ENCODE results near the gene CCDC106. TPM values are rescaled to one million over a fixed set of nuclear protein-coding genes. Genes with fewer than 3 reads are reported as not detected.

CCDC106 gene
- total RNA-seq, 1 donor from 2014 or later: 8.3 TPM

DNA sequence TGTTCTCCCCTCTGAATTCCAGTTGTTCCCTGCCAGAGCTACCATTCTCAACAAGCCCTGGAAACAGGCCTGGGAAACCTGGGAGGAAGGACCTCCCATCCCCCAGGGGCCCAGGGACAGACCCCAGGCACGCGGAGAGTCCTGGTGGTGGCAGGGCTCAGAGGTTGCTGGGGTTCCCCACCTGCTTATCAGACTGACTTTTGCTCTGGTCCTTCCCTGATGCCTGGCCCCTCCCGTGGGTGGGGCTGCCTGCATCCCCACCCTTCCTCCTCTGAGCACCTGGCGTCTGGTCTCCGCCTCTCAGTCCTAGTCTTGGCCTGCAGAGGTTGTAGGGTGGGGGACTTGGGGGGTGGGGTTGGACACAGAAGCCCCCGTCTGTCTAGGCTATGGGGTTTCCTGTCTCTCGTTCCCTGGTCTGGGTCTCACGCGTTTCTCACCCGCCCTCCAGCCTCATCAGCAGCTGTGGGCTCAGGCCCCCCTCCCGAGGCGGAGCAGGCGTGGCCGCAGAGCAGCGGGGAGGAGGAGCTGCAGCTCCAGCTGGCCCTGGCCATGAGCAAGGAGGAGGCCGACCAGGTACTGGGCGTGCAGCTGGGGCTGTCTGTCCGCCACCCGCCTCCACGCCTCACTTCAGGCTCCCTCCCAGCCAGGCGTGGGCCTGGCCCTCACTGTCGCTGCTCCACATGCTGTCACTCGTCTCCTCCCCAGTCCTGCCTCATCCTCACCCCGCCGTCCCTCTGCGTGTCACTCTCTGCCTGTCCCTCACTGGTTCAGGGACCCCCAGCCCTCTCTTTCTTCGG, 40.6 kb downstream of the CCDC106 start:
- DNase-seq (ENCODE audit: extremely low spot score in 2 of 2): no peak
- no peaks in the 10 kb centered on the region for H3K9me3 ChIP-seq
- no peak for TF ChIP-seq POLR2A (IDR thresholded peaks at IDR 0.05)
- TF ChIP-seq, protein P1, sequence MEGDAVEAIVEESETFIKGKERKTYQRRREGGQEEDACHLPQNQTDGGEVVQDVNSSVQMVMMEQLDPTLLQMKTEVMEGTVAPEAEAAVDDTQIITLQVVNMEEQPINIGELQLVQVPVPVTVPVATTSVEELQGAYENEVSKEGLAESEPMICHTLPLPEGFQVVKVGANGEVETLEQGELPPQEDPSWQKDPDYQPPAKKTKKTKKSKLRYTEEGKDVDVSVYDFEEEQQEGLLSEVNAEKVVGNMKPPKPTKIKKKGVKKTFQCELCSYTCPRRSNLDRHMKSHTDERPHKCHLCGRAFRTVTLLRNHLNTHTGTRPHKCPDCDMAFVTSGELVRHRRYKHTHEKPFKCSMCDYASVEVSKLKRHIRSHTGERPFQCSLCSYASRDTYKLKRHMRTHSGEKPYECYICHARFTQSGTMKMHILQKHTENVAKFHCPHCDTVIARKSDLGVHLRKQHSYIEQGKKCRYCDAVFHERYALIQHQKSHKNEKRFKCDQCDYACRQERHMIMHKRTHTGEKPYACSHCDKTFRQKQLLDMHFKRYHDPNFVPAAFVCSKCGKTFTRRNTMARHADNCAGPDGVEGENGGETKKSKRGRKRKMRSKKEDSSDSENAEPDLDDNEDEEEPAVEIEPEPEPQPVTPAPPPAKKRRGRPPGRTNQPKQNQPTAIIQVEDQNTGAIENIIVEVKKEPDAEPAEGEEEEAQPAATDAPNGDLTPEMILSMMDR (IDR thresholded peaks at IDR 0.05): no peak
- H3K27me3 ChIP-seq: no peaks in the 10 kb centered on the region
- no peak overlapping the region for H3K27ac ChIP-seq
- no peak overlapping the region for H3K4me3 ChIP-seq
- intact Hi-C loops (cut with DNase I): no loop called here
- H3K4me1 ChIP-seq: no peaks in the 10 kb centered on the region
- peaks cover 2 to 82% of the 10 kb centered on the region in 2 donors for H3K36me3 ChIP-seq

DNA sequence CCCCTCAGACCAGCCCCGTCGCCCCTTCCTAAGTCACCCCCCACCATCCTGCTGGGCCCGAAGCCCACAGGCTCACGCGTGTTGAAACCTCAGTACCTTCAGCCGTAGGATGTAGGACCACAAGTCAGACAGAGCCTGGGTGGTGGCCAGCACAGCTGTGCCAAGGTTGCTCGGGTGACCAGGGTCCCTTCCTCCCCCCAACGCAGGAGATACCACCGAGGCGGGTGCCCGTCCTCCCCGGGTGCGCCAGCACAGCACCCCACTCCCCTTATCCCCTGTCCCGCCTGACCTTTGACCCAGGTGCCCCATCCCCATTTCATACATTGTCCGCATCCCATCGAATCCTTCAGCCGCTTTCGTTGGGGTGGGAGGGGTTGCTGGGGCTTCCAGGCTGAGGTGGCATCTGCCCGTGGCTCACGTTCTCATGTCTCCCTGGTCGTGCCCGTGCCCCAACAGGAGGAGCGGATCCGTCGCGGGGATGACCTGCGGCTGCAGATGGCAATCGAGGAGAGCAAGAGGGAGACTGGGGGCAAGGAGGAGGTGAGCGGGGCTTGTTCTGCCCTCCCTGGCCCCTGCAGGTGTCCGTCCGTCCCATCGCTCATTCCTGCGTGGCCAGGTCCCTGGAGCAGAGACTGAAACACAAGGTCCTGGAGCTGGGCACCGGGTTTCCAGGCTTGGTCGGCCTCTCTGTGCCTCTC, 41.5 kb downstream of the CCDC106 start:
- Histone ChIP-seq H3K27me3 (no peaks in the 10 kb centered on the region), H3K27ac (no peak overlapping the region), H3K36me3 (peaks cover 2 to 84% of the 10 kb centered on the region in 2 donors), H3K4me3 (no peak overlapping the region), H3K9me3 (no peaks in the 10 kb centered on the region), H3K4me1 (no peaks in the 10 kb centered on the region)
- TF ChIP-seq, protein P1 (IDR thresholded peaks at IDR 0.05): no peak
- TF ChIP-seq POLR2AphosphoS5 (IDR thresholded peaks at IDR 0.05; ENCODE audit: insufficient read depth in 1 of 2, low read depth in 1 of 2): no peak
- no peak for TF ChIP-seq POLR2A (IDR thresholded peaks at IDR 0.05)
- DNase-seq (ENCODE audit: extremely low spot score in 2 of 2): no peak
- intact Hi-C loops (cut with DNase I): no loop called here

DNA sequence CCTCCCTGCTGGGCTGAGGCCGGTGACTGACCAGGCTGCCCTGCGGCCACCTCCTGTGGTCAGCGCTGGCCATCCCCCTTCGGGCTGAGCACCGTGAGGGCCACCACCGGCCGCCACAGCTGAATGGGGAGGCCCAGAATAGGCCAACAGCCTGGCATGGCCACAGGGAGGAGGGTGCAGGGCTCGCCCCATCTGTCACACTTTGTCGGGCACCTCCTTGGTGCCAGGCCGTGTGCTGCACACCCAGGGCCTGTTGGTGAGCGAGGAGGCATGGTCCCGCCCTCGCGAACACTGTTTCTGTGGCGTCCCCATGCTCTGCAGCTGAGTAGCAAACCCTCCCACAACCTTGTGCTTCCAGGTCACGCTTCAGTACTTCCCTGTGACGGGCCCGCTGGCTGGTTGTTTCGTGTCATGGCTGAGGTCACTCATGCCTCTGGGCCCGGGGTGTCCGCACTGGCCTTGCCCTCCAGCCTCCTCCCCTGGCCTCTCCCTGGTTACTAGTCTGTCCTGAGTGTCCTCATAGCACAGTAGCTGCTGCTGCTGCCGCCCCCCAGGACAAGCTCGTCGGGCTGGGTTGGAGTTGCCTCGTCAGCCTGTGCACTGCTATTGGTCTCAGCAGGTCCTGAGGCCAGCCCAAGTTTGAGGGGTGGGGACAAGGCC, 42.2 kb downstream of the CCDC106 start:
- peaks cover 2 to 90% of the 10 kb centered on the region in 2 donors for H3K36me3 ChIP-seq

GRCh38 chr19:55690769-55691545, 42.9 kb downstream of the CCDC106 start:
- no peak for DNase-seq (ENCODE audit: extremely low spot score in 2 of 2)
- Histone ChIP-seq H3K27me3 (no peaks in the 10 kb centered on the region), H3K27ac (no peak overlapping the region), H3K4me1 (no peaks in the 10 kb centered on the region), H3K36me3 (peaks cover 0 to 90% of the 10 kb centered on the region in 2 donors), H3K9me3 (no peaks in the 10 kb centered on the region), H3K4me3 (no peak overlapping the region)
- intact Hi-C loops (cut with DNase I): no loop called here
- no peak for TF ChIP-seq POLR2AphosphoS5 (IDR thresholded peaks at IDR 0.05; ENCODE audit: insufficient read depth in 1 of 2, low read depth in 1 of 2)
- TF ChIP-seq, protein P1 (IDR thresholded peaks at IDR 0.05): no peak
- TF ChIP-seq POLR2A (IDR thresholded peaks at IDR 0.05): no peak

More for the DNA sequence above, 42.2 kb downstream of the CCDC106 start:
- intact Hi-C loops (cut with DNase I): no loop called here
- no peaks in the 10 kb centered on the region for H3K9me3 ChIP-seq
- H3K27me3 ChIP-seq: no peaks in the 10 kb centered on the region
- H3K4me1 ChIP-seq: no peaks in the 10 kb centered on the region
- DNase-seq (ENCODE audit: extremely low spot score in 2 of 2): no peak
- H3K27ac ChIP-seq: no peak overlapping the region
- TF ChIP-seq POLR2AphosphoS5 (IDR thresholded peaks at IDR 0.05; ENCODE audit: insufficient read depth in 1 of 2, low read depth in 1 of 2): no peak
- no peak for TF ChIP-seq POLR2A (IDR thresholded peaks at IDR 0.05)
- TF ChIP-seq, protein P1 (IDR thresholded peaks at IDR 0.05): no peak
- H3K4me3 ChIP-seq: no peak overlapping the region

Data from vagina (tissue), 2 donors.